ENCODE results near the gene PRKG1.

- TF ChIP-seq CTCF (IDR thresholded peaks at IDR 0.05; ENCODE audit: borderline replicate concordance, extremely low read depth, low read length, poor library complexity, severe bottlenecking) = no peak
- no peak for TF ChIP-seq EZH2 (IDR thresholded peaks at IDR 0.05; ENCODE audit: borderline replicate concordance, low read depth, low read length, severe bottlenecking)
These were observed 97.7 kb downstream of the PRKG1 start for GRCh38 chr10:51171946-51172345.
